Middle frontal gyrus (tissue), 1 donor: ENCODE results near the gene SH2D3C.

ENCODE experiments used
- DNase-seq: peaks from one replicate; pipeline ENCODE4 v3.0.0-alpha.2; 2015; ENCODE audit warnings: low spot score; ENCODE audit errors: extremely low spot score

Gene SH2D3C

GRCh38 chr9:127722055-127722745 is 56.3 kb downstream of the SH2D3C start:
- DNase-seq = no peak

GRCh38 chr9:127721391-127721821 is 57.1 kb downstream of the SH2D3C start:
- DNase-seq = no peak

GRCh38 chr9:127720865-127721227 is 57.6 kb downstream of the SH2D3C start:
- no peak for DNase-seq

- DNase-seq = no peak
Measured at GRCh38 chr9:127720031-127720864, 58.2 kb downstream of the SH2D3C start.

GRCh38 chr9:127717766-127718165 is 60.7 kb downstream of the SH2D3C start:
- DNase-seq = no peak

- DNase-seq = no peak
Measured at GRCh38 chr9:127716412-127716811, 62.1 kb downstream of the SH2D3C start.

- peak; percentile 94 for DNase-seq
Measured at GRCh38 chr9:127715470-127716337, 62.8 kb downstream of the SH2D3C start, which contains the start of the genes PTRH1 and TTC16. Gene PTRH1, minus strand, starts transcription at chr9:127715663. Its CDS starts 24 bp downstream, at chr9:127715639. Gene TTC16, plus strand, starts transcription at chr9:127716079. Its CDS starts 67 bp downstream, at chr9:127716146.

GRCh38 chr9:127714951-127715469 is 63.5 kb downstream of the SH2D3C start:
- no peak for DNase-seq

- DNase-seq = no peak
Measured at GRCh38 chr9:127714020-127714750, 64.3 kb downstream of the SH2D3C start.

- DNase-seq = no peak
Measured at GRCh38 chr9:127712867-127713266, 65.6 kb downstream of the SH2D3C start.

- no peak for DNase-seq
Measured at GRCh38 chr9:127712371-127712770, 66.1 kb downstream of the SH2D3C start.

GRCh38 chr9:127711831-127712274 is 66.6 kb downstream of the SH2D3C start:
- DNase-seq = no peak

- DNase-seq = no peak
Measured at GRCh38 chr9:127711226-127711701, 67.2 kb downstream of the SH2D3C start.

- DNase-seq = no peak
Measured at GRCh38 chr9:127710204-127710783, 68.2 kb downstream of the SH2D3C start.

- DNase-seq = no peak
Measured at GRCh38 chr9:127708952-127709587, 69.4 kb downstream of the SH2D3C start.

GRCh38 chr9:127707766-127708165 is 70.7 kb downstream of the SH2D3C start:
- no peak for DNase-seq

- DNase-seq = no peak
Measured at GRCh38 chr9:127706836-127707241, 71.6 kb downstream of the SH2D3C start, which contains the start of gene CFAP157. Gene CFAP157, plus strand, starts transcription at chr9:127706988. Its CDS starts 44 bp downstream, at chr9:127707032.

- no peak for DNase-seq
Measured at GRCh38 chr9:127705577-127706379, 72.7 kb downstream of the SH2D3C start.
